SK-N-SH (cell line): ENCODE data around the gene NPEPL1. TPM values are rescaled to one million over a fixed set of nuclear protein-coding genes. Genes with fewer than 3 reads are reported as not detected.

ENCODE experiments used
- CTCF ChIA-PET: fragments of 300-600, 350-600 bp; formaldehyde crosslinking; extraction: SDS; loops from one replicate; lab custom pipeline; 2021; lab: Yijun Ruan, JAX
- POLR2A ChIA-PET: fragments of 350-600 bp; sonication (Branson Sonifier 250); formaldehyde crosslinking; extraction: SDS; loops from one replicate; lab custom pipeline; 2020; ENCODE audit warnings: antibody characterized with exemption, inconsistent platforms; lab: Yijun Ruan, JAX
- DNase-seq: peaks from one replicate; pipeline ENCODE4 v3.0.0; 2012
- H2AFZ ChIP-seq: fragments of 200-600 bp; sonication (generic); 2 replicates; pipeline ENCODE4 v1.8.1; 2016; ENCODE audit warnings: antibody characterized with exemption, mild to moderate bottlenecking, low read depth
- H3F3A ChIP-seq: fragments of 200-600 bp; sonication (generic); replicated peaks from 2 replicates; pipeline ENCODE3; 2016; ENCODE audit warnings: antibody characterized with exemption, mild to moderate bottlenecking; ENCODE audit not compliant: insufficient read depth
- H3K27ac ChIP-seq, 2 experiments: fragments of 200-500 bp in 1 of 2; fragments of 200-600 bp in 1 of 2; sonication (Bioruptor generic) in 1 of 2; sonication (generic), shearing (Covaris generic) in 1 of 2; 2 replicates each; pipeline versions ENCODE4 v1.5.1 to v1.6.1; 2014 to 2016; ENCODE audit warnings: low read depth in 2 of 2, inconsistent platforms in 1 of 2, low read length in 1 of 2, mild to moderate bottlenecking in 1 of 2, mixed read lengths in 1 of 2
- H3K27me3 ChIP-seq: fragments of 200-600 bp; sonication (generic), shearing (Covaris generic); 2 replicates; pipeline ENCODE4 v1.6.1; 2016; ENCODE audit warnings: mixed run types; ENCODE audit not compliant: insufficient read depth
- H3K36me3 ChIP-seq, 2 experiments: fragments of 200-500 bp in 1 of 2; fragments of 200-600 bp in 1 of 2; sonication (Bioruptor generic) in 1 of 2; sonication (generic) in 1 of 2; replicated peaks in 1 of 2; 2 replicates each; pipeline versions ENCODE3 to v1.5.1; 2014 to 2016; ENCODE audit warnings: low read length in 1 of 2, mild to moderate bottlenecking in 1 of 2; ENCODE audit not compliant: insufficient read depth in 2 of 2, control insufficient read depth in 1 of 2
- H3K4me1 ChIP-seq, 2 experiments: fragments of 200-500 bp in 1 of 2; fragments of 200-600 bp in 1 of 2; sonication (Bioruptor generic) in 1 of 2; sonication (generic), shearing (Covaris generic) in 1 of 2; 2 replicates each; pipeline versions ENCODE4 v1.5.1 to v1.6.1; 2014 to 2016; ENCODE audit warnings: low read depth in 1 of 2, low read length in 1 of 2, mixed run types in 1 of 2; ENCODE audit not compliant: insufficient read depth in 2 of 2, control insufficient read depth in 1 of 2
- H3K4me2 ChIP-seq: fragments of 200-600 bp; sonication (generic), shearing (Covaris generic); 2 replicates; pipeline ENCODE4 v1.6.1; 2017; ENCODE audit warnings: mixed run types
- H3K4me3 ChIP-seq, 2 experiments: fragments of 200-500 bp in 1 of 2; fragments of 200-600 bp in 1 of 2; sonication (Bioruptor generic) in 1 of 2; sonication (generic), shearing (Covaris generic) in 1 of 2; 2 replicates each; pipeline versions ENCODE4 v1.5.1 to v1.8.1; 2014 to 2016; ENCODE audit warnings: low read depth in 2 of 2, inconsistent platforms in 1 of 2, low read length in 1 of 2, mild to moderate bottlenecking in 1 of 2, mixed read lengths in 1 of 2, moderate library complexity in 1 of 2
- H3K79me2 ChIP-seq: fragments of 200-600 bp; sonication (generic); 2 replicates; pipeline ENCODE4 v1.8.1; 2017; ENCODE audit warnings: mild to moderate bottlenecking; ENCODE audit not compliant: insufficient read depth
- H3K9ac ChIP-seq: fragments of 200-600 bp; sonication (generic); 2 replicates; pipeline ENCODE4 v1.6.1; 2017; ENCODE audit warnings: mixed run types
- H3K9me2 ChIP-seq: fragments of 200-600 bp; sonication (generic); 2 replicates; pipeline ENCODE4 v1.6.1; 2017; ENCODE audit warnings: mixed run types
- H3K9me3 ChIP-seq: fragments of 200-600 bp; sonication (generic); 2 replicates; pipeline ENCODE4 v1.6.1; 2017; ENCODE audit warnings: mixed run types, mild to moderate bottlenecking, moderate library complexity
- H4K20me1 ChIP-seq: fragments of 200-600 bp; sonication (generic); 2 replicates; pipeline ENCODE4 v1.6.1; 2017; ENCODE audit warnings: mild to moderate bottlenecking, mixed run types; ENCODE audit not compliant: insufficient read depth
- FOXM1 ChIP-seq: IDR thresholded peaks from 2 replicates; pipeline ENCODE4 v1.4.0; 2012; ENCODE audit warnings: low read depth, mild to moderate bottlenecking
- IRF3 ChIP-seq: fragments of 150-350 bp; IDR thresholded peaks from 2 replicates; pipeline ENCODE4 v1.6.1; 2016; ENCODE audit warnings: mild to moderate bottlenecking, low read depth, low read length
- JUND ChIP-seq: IDR thresholded peaks from 2 replicates; pipeline ENCODE4 v1.4.0; 2012
- MEF2A ChIP-seq: IDR thresholded peaks from 2 replicates; pipeline ENCODE4 v1.4.0; 2012; ENCODE audit warnings: low read depth, borderline replicate concordance
- MXI1 ChIP-seq: IDR thresholded peaks from 2 replicates; pipeline ENCODE4 v1.6.1; 2012; ENCODE audit warnings: mild to moderate bottlenecking, low read depth, low read length, improper control_type of control experiment
- NFIC ChIP-seq: IDR thresholded peaks from 2 replicates; pipeline ENCODE4 v1.4.0; 2012; ENCODE audit warnings: borderline replicate concordance
- NRF1 ChIP-seq: IDR thresholded peaks from 2 replicates; pipeline ENCODE4 v1.6.1; 2012; ENCODE audit warnings: low read depth, mild to moderate bottlenecking, low read length
- REST ChIP-seq: IDR thresholded peaks from 2 replicates; pipeline ENCODE4 v1.6.1; 2012; ENCODE audit warnings: mild to moderate bottlenecking, low read depth, low read length, moderate library complexity
- RXRA ChIP-seq: IDR thresholded peaks from 2 replicates; pipeline ENCODE4 v1.4.0; 2012; ENCODE audit warnings: low read depth, mild to moderate bottlenecking, borderline replicate concordance
- SMC3 ChIP-seq: IDR thresholded peaks from 2 replicates; pipeline ENCODE4 v1.6.1; 2012; ENCODE audit warnings: low read depth, low read length, improper control_type of control experiment
- TAF1 ChIP-seq: IDR thresholded peaks from 2 replicates; pipeline ENCODE4 v1.6.1; 2012; ENCODE audit warnings: low read depth, mild to moderate bottlenecking, low read length, moderate library complexity, borderline replicate concordance
- TEAD4 ChIP-seq: IDR thresholded peaks from 2 replicates; pipeline ENCODE4 v1.4.0; 2012; ENCODE audit warnings: mild to moderate bottlenecking, borderline replicate concordance; ENCODE audit not compliant: insufficient read depth
- YY1 ChIP-seq: IDR thresholded peaks from 2 replicates; pipeline ENCODE4 v1.4.0; 2012; ENCODE audit warnings: low read depth, mild to moderate bottlenecking
- ZBTB33 ChIP-seq: IDR thresholded peaks from 2 replicates; pipeline ENCODE4 v1.4.0; 2012; ENCODE audit warnings: low read depth, borderline replicate concordance
- WGBS: methylation state at CpG from one replicate; pipeline ENCODE4 v1.1.6; 2017; ENCODE audit warnings: low lambda C conversion rate; 5-methylcytosine and 5-hydroxymethylcytosine counted together
- polyA plus RNA-seq, 3 experiments: library from polyadenylated mRNA; depleted of rRNA; stranded (reverse); fragments of >200 nt; gene quantifications; 2 replicates each; pipeline ENCODE4 v1.2.3, GENCODE V29; 2012
- TF ChIP-seq, protein P1 (sequence below): IDR thresholded peaks from 2 replicates; pipeline ENCODE4 v1.4.0; 2012; ENCODE audit warnings: low read depth

NPEPL1 gene
- polyA plus RNA-seq, 1 of the 3 experiments (the other 2 are of a cell fraction): 2.8 TPM

DNA sequence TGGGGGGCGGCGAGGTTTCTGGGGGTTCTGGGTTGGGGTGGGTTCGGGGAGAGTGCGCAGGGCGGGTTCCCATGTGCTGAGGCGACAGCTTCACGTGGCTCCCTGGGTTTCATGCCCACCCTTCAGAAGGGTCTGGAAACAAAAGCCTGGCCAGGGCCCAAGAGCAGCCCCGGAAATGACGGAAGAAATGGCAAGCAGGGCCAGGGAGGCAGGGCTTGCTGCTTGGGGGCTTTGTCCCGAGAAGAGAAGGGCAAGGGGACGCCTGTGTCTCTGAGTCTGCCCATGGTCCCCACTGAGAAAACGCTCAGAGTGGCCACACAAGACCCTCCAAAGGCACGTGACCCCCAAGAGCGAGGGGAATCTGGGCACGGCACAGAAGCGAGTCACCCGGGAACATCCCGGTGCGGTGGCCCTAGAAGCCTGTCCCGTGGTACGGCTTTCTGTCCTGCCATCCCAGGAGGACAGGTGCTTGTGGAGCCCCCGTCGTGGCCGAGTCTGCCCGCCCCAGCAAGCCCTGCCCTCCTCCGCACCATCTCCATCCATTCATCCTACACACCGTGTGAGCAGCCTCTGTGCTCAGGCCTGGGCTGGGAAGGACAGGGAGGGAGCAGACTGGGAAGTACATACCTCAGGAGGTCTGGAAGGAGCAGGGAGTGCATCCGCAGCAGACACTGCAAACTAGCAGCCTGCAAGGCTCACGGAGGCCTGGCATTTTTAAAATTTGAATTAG, 9.0 kb downstream of the NPEPL1 start:
- POLR2A ChIA-PET: no interaction called here
- Histone ChIP-seq H3K79me2 (no peaks in the 10 kb centered on the region; the same call in 1 of the 2 replicates), H2AFZ (no peak overlapping the region), H3K4me2 (no peak overlapping the region), H3K4me3 (no peak overlapping the region), H3K36me3 (peaks cover 5 to 6% of the 10 kb centered on the region in 2 experiments), H3K9ac (no peak overlapping the region), H4K20me1 (no peaks in the 10 kb centered on the region), H3K9me2 (no peaks in the 10 kb centered on the region), H3F3A (no peaks in the 10 kb centered on the region), H3K9me3 (no peaks in the 10 kb centered on the region), H3K27me3 (no peaks in the 10 kb centered on the region), H3K4me1 (peaks cover 0 to 3% of the 10 kb centered on the region in 2 experiments; a peak in 1 of 4 replicates), H3K27ac (no peak overlapping the region)
- WGBS: 85% methylated on average over 20 of the region's 29 CpGs
- no peak for DNase-seq
- TF ChIP-seq YY1: no peak
- TF ChIP-seq NFIC: no peak
- TF ChIP-seq TAF1: no peak
- no peak for TF ChIP-seq RXRA
- TF ChIP-seq, protein P1, sequence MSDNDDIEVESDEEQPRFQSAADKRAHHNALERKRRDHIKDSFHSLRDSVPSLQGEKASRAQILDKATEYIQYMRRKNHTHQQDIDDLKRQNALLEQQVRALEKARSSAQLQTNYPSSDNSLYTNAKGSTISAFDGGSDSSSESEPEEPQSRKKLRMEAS: no peak
- TF ChIP-seq JUND: no peak
- no peak for TF ChIP-seq MXI1
- no peak for TF ChIP-seq ZBTB33
- TF ChIP-seq IRF3: no peak
- no peak for TF ChIP-seq SMC3
- TF ChIP-seq FOXM1: no peak
- no peak for TF ChIP-seq REST
- TF ChIP-seq TEAD4: no peak
- no peak for TF ChIP-seq MEF2A
- no peak for TF ChIP-seq NRF1
- CTCF ChIA-PET: no interaction called here
